Ectodermal cell (in vitro differentiated cells): Measurements from ENCODE around the gene GGA3.

Source experiments
- H3K27ac ChIP-seq: 2 replicates; pipeline ENCODE4 v1.7.0; 2013; ENCODE audit warnings: mild to moderate bottlenecking, low read depth, low read length; ENCODE audit not compliant: insufficient read depth, poor library complexity, severe bottlenecking
- H3K27me3 ChIP-seq: 2 replicates; pipeline ENCODE4 v1.7.0; 2013; ENCODE audit warnings: mild to moderate bottlenecking, low read length; ENCODE audit not compliant: insufficient read depth, control insufficient read depth, poor library complexity, severe bottlenecking
- H3K36me3 ChIP-seq: one replicate; pipeline ENCODE4 v1.7.0; 2013; ENCODE audit warnings: low read length; ENCODE audit not compliant: control insufficient read depth, insufficient read depth
- H3K4me1 ChIP-seq: one replicate; pipeline ENCODE4 v1.7.0; 2013; ENCODE audit warnings: low read length; ENCODE audit not compliant: control insufficient read depth, insufficient read depth
- H3K4me3 ChIP-seq: 2 replicates; pipeline ENCODE4 v1.7.0; 2013; ENCODE audit warnings: low read depth, low read length, control low read depth; ENCODE audit not compliant: insufficient read depth
- H3K9me3 ChIP-seq: 2 replicates; pipeline ENCODE4 v1.7.0; 2013; ENCODE audit warnings: mild to moderate bottlenecking, low read length, moderate library complexity; ENCODE audit not compliant: control insufficient read depth
- WGBS, 2 experiments: methylation state at CpG; one replicate each; pipeline ENCODE4 v1.1.7; 2013; ENCODE audit warnings: missing lambda C conversion rate in 2 of 2; 5-methylcytosine and 5-hydroxymethylcytosine counted together

The GGA3 gene

GRCh38 chr17:75237100-75238014, 24.0 kb downstream of the GGA3 start:
- H3K36me3 ChIP-seq = peaks cover 48% of the 10 kb centered on the region

GRCh38 chr17:75232786-75233185, 28.6 kb downstream of the GGA3 start:
- H3K36me3 ChIP-seq = peaks cover 65% of the 10 kb centered on the region
- no peak overlapping the region for H3K4me3 ChIP-seq
- H3K27ac ChIP-seq = no peak overlapping the region
- H3K4me1 ChIP-seq = no peaks in the 10 kb centered on the region
- 95 to 97% methylated on average over 13 of the region's 13 CpGs for WGBS, 2 experiments
- no peaks in the 10 kb centered on the region for H3K9me3 ChIP-seq
- no peaks in the 10 kb centered on the region for H3K27me3 ChIP-seq

More at GRCh38 chr17:75237100-75238014, 24.0 kb downstream of the GGA3 start:
- Histone ChIP-seq H3K4me1 (no peaks in the 10 kb centered on the region), H3K27me3 (no peaks in the 10 kb centered on the region), H3K27ac (no peak overlapping the region), H3K4me3 (no peak overlapping the region), H3K9me3 (no peaks in the 10 kb centered on the region)
- WGBS, 2 experiments = 96 to 97% methylated on average over 12 of the region's 12 CpGs

GRCh38 chr17:75231741-75232464, 29.5 kb downstream of the GGA3 start:
- H3K36me3 ChIP-seq = peaks cover 67% of the 10 kb centered on the region
- no peak overlapping the region for H3K4me3 ChIP-seq
- H3K4me1 ChIP-seq = no peaks in the 10 kb centered on the region
- no peaks in the 10 kb centered on the region for H3K9me3 ChIP-seq
- 96 to 97% methylated on average over 18 of the region's 18 CpGs for WGBS, 2 experiments
- no peaks in the 10 kb centered on the region for H3K27me3 ChIP-seq
- no peak overlapping the region for H3K27ac ChIP-seq

GRCh38 chr17:75231071-75231470, 30.3 kb downstream of the GGA3 start:
- WGBS, 2 experiments = 94 to 96% methylated on average over 8 of the region's 8 CpGs
- H3K36me3 ChIP-seq = peaks cover 68% of the 10 kb centered on the region
- no peaks in the 10 kb centered on the region for H3K27me3 ChIP-seq
- H3K9me3 ChIP-seq = no peaks in the 10 kb centered on the region
- no peaks in the 10 kb centered on the region for H3K4me1 ChIP-seq
- H3K4me3 ChIP-seq = no peak overlapping the region
- H3K27ac ChIP-seq = no peak overlapping the region

GRCh38 chr17:75228847-75229246, 32.6 kb downstream of the GGA3 start:
- H3K4me3 ChIP-seq = no peak overlapping the region
- no peaks in the 10 kb centered on the region for H3K4me1 ChIP-seq
- H3K27ac ChIP-seq = no peak overlapping the region
- no peaks in the 10 kb centered on the region for H3K9me3 ChIP-seq
- H3K27me3 ChIP-seq = no peaks in the 10 kb centered on the region
- WGBS, 2 experiments = 95% methylated on average over 4 of the region's 4 CpGs
- peaks cover 57% of the 10 kb centered on the region for H3K36me3 ChIP-seq

GRCh38 chr17:75228305-75228704, 33.1 kb downstream of the GGA3 start:
- Histone ChIP-seq H3K4me1 (no peaks in the 10 kb centered on the region), H3K27me3 (no peaks in the 10 kb centered on the region), H3K4me3 (no peak overlapping the region), H3K27ac (no peak overlapping the region), H3K36me3 (peaks cover 57% of the 10 kb centered on the region), H3K9me3 (no peaks in the 10 kb centered on the region)
- WGBS, 2 experiments = 97 to 98% methylated on average over 2 of the region's 2 CpGs

- H3K4me1 ChIP-seq = no peaks in the 10 kb centered on the region
- H3K27me3 ChIP-seq = no peaks in the 10 kb centered on the region
- H3K9me3 ChIP-seq = no peaks in the 10 kb centered on the region
- H3K4me3 ChIP-seq = no peak overlapping the region
- H3K36me3 ChIP-seq = peaks cover 53% of the 10 kb centered on the region
- 95 to 96% methylated on average over 4 to 5 of the region's 5 CpGs for WGBS, 2 experiments
- H3K27ac ChIP-seq = no peak overlapping the region
Measured at GRCh38 chr17:75227729-75228128, 33.7 kb downstream of the GGA3 start.

GRCh38 chr17:75225016-75225415, 36.4 kb downstream of the GGA3 start:
- Histone ChIP-seq H3K27me3 (no peaks in the 10 kb centered on the region), H3K9me3 (no peaks in the 10 kb centered on the region), H3K4me3 (no peak overlapping the region), H3K27ac (no peak overlapping the region), H3K4me1 (no peaks in the 10 kb centered on the region), H3K36me3 (peaks cover 44% of the 10 kb centered on the region)
- WGBS, 2 experiments = 87% methylated on average over 14 of the region's 14 CpGs

- Histone ChIP-seq H3K27ac (no peak overlapping the region), H3K9me3 (no peaks in the 10 kb centered on the region), H3K4me1 (no peaks in the 10 kb centered on the region), H3K4me3 (no peak overlapping the region), H3K36me3 (peaks cover 31% of the 10 kb centered on the region), H3K27me3 (no peaks in the 10 kb centered on the region)
- 95 to 96% methylated on average over 3 of the region's 3 CpGs for WGBS, 2 experiments
Measured at GRCh38 chr17:75219815-75220214, 41.6 kb downstream of the GGA3 start.

- WGBS, 2 experiments = 77 to 79% methylated on average over 6 of the region's 6 CpGs
- peaks cover 40% of the 10 kb centered on the region for H3K36me3 ChIP-seq
- peak overlapping the region; percentile 1 for H3K27ac ChIP-seq
Measured at GRCh38 chr17:75218131-75218530, 43.3 kb downstream of the GGA3 start.

More at GRCh38 chr17:75218131-75218530, 43.3 kb downstream of the GGA3 start:
- H3K27me3 ChIP-seq = no peaks in the 10 kb centered on the region
- H3K4me3 ChIP-seq = no peak overlapping the region
- no peaks in the 10 kb centered on the region for H3K4me1 ChIP-seq
- no peaks in the 10 kb centered on the region for H3K9me3 ChIP-seq
